Limb (tissue), 2 donors: Measurements from ENCODE around the gene ZC4H2.
A peak's percentile ranks its signal among the peaks of the same experiment; 100 is the strongest.
"Not testable (repeated sequence)": the region's sequence is repeated elsewhere in the genome, so short reads cannot be mapped to it uniquely, and the experiment has no call there.

Experiments
- DNase-seq, 2 donors: peaks; one replicate each; pipeline ENCODE4 v3.0.0-alpha.2; 2016; ENCODE audit errors: extremely low spot score in 2 of 2

The ZC4H2 gene

DNA sequence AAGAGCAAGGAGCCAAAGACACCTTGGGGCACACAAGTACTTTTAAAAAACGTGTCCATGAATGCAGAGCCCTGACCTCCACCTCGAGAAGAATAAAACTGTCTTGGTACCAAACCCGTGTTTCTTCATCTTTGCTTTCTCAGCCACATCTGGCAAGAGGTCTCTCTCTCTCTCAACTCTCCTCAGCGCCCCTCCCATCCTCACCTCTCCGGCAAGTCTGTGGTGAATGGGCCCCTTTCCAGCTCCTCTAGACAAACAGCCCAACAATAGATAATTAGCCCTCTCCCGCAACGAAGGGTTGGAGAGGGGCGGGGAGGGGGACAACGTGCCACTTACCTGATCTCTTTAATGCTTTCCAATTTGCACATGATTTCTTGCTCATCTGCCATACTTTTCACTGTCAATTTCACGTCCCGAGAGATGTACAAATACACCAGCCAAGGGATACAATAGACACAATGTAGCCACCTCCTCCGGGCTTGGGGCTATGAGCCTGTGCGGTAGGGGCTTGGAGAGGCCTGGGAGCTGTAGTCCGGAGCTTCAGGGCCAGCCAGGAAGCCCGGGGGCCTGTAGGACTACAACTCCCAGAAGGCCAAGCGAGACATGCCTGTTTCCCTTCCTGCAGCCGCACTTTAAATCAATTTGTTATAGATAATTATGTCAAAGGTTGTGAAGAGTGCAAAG lies at the start of gene ZC4H2:
Gene ZC4H2 (minus strand): TSS at position 462 of the 684 bp plus-strand sequence. CDS start 73 bp downstream, at position 389.
- DNase-seq, result peak; percentile 67 to 77

DNA sequence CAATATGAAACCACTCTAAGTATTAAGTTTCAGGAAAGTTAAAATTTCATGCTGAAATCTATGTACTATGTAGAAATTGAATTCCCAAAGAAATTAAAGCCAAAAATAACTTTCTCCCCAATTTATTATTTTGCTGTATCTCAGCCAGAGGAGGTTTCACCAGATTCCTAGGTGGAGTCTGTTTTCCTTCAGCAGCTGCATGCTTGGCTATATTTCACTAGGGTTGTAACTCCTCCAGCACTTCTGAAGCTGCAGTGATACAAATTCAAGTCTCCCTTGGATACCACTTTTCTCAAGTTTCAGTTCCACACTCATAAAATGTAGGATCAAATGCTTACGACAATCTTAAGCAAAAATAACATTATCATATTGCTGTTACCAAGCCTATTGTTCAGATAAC lies 41.2 kb upstream of the ZC4H2 start:
- DNase-seq, result peak in 1 of 2 donors; percentile 16

- no peak for DNase-seq
These were observed 38.0 kb upstream of the ZC4H2 start for GRCh38 chrX:65014230-65014629.

- DNase-seq, result no peak
These were observed 33.2 kb upstream of the ZC4H2 start for GRCh38 chrX:65009459-65009858.

- not testable (repeated sequence) for DNase-seq
These were observed 26.0 kb upstream of the ZC4H2 start for GRCh38 chrX:65002208-65002607.

DNA sequence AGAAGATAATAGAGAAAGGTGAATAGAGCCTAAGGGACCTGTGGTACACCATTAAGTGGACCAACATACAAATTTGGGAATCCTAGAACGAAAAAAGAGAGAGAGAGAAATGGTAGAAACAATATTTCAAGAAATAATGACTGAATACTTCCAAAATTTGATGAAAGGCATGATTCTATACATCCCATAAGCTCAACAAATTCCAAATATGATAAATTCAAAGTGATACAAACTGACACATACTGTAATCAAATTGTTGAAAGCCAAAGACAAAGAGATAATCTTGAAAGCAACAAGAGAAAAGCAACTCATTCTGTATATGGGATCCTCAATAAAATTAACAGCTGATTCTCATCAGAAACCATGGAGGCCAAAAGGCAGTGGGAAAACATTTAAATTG lies 20.6 kb upstream of the ZC4H2 start:
- DNase-seq, result no peak

DNA sequence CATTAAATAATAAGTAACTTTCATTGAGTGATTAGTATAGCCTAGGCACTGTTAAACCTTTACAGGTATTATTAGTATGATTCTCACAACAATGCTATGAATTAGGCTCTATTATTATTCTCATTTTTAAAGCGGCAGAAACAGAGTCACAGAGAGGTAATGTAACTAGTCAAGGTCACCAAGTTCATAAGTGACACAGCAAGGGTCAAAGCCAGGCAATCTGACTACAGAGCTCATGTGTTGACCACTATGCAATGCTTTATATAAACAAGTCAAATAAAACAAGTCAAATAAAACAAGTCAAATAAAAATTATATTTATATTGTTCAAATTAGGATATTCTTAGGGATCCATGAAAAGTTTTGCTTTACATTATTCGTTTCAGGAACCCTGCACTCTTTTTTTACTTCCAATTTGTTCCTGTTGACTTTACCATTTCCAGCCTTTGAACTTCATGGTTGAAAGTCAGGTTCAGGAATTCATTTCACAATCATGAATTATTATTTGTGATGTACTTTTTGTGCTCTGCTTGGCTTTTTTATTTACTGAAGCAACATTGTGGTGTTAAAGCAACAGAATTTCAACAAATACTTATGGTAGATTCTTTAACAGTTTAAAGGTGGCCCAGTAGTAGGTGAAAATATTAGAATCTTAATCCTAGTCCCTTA lies 18.0 kb upstream of the ZC4H2 start:
- no peak for DNase-seq

- no peak for DNase-seq
These were observed 1.6 kb upstream of the ZC4H2 start for GRCh38 chrX:64977830-64978229.

GRCh38 chrX:64977051-64977450 lies 801 bp upstream of the ZC4H2 start:
- DNase-seq, result no peak

DNA sequence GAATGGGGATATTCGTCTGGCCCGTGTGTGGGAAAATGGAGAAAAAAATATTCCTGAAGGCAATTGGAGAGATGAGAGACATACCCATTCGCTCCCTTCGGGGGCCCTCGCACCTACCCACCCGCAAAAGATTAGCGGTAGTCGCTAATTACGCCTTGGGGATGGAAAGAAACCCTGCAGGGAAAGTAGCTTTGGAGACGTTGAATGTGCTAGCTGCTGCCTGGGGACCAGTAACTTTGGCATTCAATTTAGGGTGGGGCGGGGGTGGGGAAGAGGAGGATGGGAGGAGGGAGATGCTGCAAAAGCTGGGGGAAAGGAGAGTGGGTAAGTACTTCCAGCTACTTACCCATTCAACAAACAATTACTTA lies 407 bp upstream of the ZC4H2 start:
- no peak for DNase-seq

DNA sequence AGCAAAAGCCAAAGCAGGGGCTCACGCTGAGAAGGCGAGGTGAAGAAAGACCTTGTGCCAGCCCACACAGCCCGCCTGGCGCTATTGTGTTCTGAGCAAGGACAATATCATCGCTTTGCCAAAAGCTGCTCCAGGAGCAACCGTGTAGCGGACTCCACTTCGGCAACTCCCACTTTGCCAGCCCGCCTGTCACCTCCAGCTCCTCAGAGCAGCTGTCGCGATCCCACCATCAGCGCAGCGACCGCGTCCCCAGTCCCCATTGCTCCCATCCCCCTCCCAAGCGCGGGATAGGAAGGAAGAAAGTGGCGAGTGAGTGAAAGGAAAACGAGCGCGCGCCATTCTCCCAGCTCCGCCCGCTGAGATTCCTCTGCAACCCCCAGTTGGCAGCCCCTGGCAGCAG lies 759 bp downstream of the ZC4H2 start:
- DNase-seq, result peak; percentile 2 to 51

DNA sequence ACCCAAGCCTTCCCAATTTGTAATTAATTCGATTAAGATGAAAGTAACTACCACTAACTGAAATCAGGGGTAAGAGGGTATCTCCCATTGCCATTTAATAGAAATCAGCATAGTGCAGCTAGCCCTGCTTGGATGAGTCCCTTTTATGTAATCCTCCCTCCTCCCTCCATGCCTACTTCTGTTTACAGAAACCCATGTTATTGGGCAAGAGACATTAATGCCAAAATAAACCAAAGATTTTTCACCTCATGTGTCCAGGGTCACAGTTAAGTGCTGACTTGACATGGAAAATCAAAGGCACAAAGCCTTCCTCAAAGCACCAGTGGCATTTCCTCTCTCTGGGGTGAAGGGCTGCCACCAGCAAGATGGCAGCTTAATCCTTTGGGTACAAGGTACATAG lies 50.8 kb downstream of the ZC4H2 start:
- DNase-seq, result no peak

GRCh38 chrX:64908121-64908520 lies 68.1 kb downstream of the ZC4H2 start:
- DNase-seq, result no peak

GRCh38 chrX:64894454-64895038 lies 81.7 kb downstream of the ZC4H2 start:
- DNase-seq, result no peak

DNA sequence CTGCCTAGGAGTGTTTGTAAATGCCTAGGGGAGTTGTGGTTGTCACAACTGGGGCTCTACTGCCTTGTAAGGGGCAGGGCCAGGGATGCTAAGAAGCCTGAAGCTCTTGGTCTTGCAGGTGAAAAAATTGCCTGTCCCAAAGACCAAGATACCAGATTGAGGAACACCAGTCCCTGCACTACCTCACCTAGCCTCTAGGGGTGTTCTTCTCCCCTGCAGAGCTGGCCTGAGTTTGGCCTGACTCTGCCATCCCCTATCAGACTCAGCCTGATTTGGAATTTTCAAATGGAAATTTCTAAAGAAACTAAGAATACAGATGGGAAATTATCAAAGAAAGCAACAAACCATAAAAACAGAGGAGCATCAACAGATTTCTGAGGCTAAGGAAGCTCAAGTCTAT lies 90.4 kb downstream of the ZC4H2 start:
- no peak for DNase-seq

DNA sequence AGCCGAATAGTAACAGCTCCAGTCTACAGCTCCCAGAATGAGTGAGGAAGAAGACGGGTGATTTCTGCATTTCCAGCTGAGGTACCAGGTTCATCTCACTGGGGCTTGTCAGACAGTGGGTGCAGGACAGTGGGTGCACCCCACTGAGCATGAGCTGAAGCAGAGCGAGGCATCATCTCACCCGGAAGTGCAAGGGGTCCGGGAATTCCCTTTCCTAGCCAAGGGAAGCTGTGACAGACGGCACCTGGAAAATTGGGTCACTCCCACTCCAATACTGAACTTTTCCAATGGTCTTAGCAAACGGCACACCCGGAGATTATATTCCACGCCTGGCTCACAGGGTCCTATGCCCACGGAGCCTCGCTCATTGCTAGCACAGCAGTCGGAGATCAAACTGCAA lies 97.5 kb downstream of the ZC4H2 start:
- not testable (repeated sequence) for DNase-seq

GRCh38 chrX:64867217-64867616 lies 109.0 kb downstream of the ZC4H2 start:
- DNase-seq, result no peak
